Endothelial cell (in vitro differentiated cells): ENCODE measurements around the gene SLC12A9. TPM values are rescaled to one million over a fixed set of nuclear protein-coding genes. Genes with fewer than 3 reads are reported as not detected.

Experiments used
- DNase-seq: peaks from one replicate; pipeline ENCODE4 v3.0.0; 2021; ENCODE audit warnings: low spot score
- H3K27ac Mint-ChIP-seq: one replicate; pipeline ENCODE4 v1.8.0; 2021; ENCODE audit warnings: mixed read lengths, inconsistent platforms; ENCODE audit not compliant: unreplicated experiment
- H3K27me3 Mint-ChIP-seq: one replicate; pipeline ENCODE4 v1.8.0; 2021; ENCODE audit warnings: mild to moderate bottlenecking, moderate library complexity, mixed read lengths, inconsistent platforms; ENCODE audit not compliant: unreplicated experiment
- H3K36me3 Mint-ChIP-seq: one replicate; pipeline ENCODE4 v1.8.0; 2021; ENCODE audit warnings: mild to moderate bottlenecking, low read depth, mixed read lengths, inconsistent platforms; ENCODE audit not compliant: unreplicated experiment
- H3K4me1 Mint-ChIP-seq: one replicate; pipeline ENCODE4 v1.8.0; 2021; ENCODE audit warnings: mild to moderate bottlenecking, mixed read lengths, inconsistent platforms; ENCODE audit not compliant: unreplicated experiment
- H3K4me3 Mint-ChIP-seq: one replicate; pipeline ENCODE4 v1.8.0; 2021; ENCODE audit warnings: mild to moderate bottlenecking, mixed read lengths, inconsistent platforms; ENCODE audit not compliant: unreplicated experiment
- H3K9me3 Mint-ChIP-seq: one replicate; pipeline ENCODE4 v1.8.0; 2021; ENCODE audit warnings: mixed read lengths, inconsistent platforms; ENCODE audit not compliant: unreplicated experiment
- total RNA-seq: library from RNA; stranded (reverse); fragmentation: NEBNext Ultra II Directional; extraction: Animal tissue kit (Norgen Biotek cat#: 25700); gene quantifications from one replicate; pipeline ENCODE4 v1.2.1, GENCODE V29; 2021; ENCODE audit not compliant: unreplicated experiment
- TF ChIP-seq, protein P1 (sequence below): fragments of 200-600 bp; sonication (generic); IDR thresholded peaks from one replicate; pipeline ENCODE4 v1.5.0; 2021; ENCODE audit warnings: antibody characterized with exemption; ENCODE audit not compliant: unreplicated experiment

The SLC12A9 gene
- total RNA-seq, 1 donor from 2014 or later, result 60.5 TPM

DNA sequence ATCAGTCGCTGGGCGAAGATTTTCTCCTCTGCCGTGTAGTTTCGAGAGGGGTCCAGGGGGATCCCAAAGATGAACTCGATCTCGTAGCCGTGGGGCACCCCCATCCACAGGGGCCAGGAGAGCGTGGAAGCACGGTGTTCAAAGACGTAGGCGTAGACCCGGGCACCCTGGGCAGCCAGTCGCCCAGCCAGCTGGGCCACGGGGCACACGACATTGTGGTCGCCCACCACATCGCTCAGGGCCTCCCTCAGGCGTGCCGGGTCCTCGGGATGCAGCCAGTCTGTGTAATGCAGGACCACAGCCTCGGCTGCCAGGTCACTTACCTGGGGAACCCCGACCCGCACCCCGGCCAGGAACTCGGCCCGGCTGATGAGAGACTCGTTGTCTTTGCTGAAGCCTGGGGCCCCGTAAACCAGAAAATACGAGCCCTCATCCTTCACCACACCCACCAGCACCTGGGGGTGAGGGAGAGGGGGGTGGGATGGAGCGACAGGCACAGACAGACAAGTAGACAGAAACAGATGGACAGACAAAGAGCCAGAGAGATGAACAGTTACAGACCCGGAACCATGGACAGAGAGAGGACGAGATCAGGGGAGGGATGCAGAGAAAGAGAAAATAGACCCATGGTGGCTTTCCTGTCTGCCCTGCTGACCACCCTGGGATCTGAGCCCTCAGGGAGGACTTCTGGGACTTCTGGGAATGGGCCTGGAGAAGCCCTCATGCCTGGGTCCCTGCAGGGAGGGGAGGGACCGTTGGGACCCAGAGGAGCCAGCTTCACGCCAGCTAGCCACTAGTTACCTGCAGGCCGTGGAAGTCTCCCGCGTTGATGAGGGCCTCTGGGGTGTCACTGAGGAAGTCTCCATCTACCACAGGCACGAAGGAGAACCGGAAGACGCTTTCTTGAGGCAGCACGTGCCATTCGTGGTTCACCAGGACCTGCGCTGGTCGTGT, 40.1 kb downstream of the SLC12A9 start:
- peak overlapping the region; percentile 43 for H3K27ac Mint-ChIP-seq
- peak overlapping the region; percentile 15 for H3K4me3 Mint-ChIP-seq
- TF ChIP-seq, protein P1, sequence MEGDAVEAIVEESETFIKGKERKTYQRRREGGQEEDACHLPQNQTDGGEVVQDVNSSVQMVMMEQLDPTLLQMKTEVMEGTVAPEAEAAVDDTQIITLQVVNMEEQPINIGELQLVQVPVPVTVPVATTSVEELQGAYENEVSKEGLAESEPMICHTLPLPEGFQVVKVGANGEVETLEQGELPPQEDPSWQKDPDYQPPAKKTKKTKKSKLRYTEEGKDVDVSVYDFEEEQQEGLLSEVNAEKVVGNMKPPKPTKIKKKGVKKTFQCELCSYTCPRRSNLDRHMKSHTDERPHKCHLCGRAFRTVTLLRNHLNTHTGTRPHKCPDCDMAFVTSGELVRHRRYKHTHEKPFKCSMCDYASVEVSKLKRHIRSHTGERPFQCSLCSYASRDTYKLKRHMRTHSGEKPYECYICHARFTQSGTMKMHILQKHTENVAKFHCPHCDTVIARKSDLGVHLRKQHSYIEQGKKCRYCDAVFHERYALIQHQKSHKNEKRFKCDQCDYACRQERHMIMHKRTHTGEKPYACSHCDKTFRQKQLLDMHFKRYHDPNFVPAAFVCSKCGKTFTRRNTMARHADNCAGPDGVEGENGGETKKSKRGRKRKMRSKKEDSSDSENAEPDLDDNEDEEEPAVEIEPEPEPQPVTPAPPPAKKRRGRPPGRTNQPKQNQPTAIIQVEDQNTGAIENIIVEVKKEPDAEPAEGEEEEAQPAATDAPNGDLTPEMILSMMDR, result no peak
- H3K4me1 Mint-ChIP-seq, result peaks cover 29% of the 10 kb centered on the region
- peaks cover 28% of the 10 kb centered on the region for H3K27me3 Mint-ChIP-seq
- no peaks in the 10 kb centered on the region for H3K9me3 Mint-ChIP-seq
- no peak for DNase-seq
- H3K36me3 Mint-ChIP-seq, result peaks cover 10% of the 10 kb centered on the region

DNA sequence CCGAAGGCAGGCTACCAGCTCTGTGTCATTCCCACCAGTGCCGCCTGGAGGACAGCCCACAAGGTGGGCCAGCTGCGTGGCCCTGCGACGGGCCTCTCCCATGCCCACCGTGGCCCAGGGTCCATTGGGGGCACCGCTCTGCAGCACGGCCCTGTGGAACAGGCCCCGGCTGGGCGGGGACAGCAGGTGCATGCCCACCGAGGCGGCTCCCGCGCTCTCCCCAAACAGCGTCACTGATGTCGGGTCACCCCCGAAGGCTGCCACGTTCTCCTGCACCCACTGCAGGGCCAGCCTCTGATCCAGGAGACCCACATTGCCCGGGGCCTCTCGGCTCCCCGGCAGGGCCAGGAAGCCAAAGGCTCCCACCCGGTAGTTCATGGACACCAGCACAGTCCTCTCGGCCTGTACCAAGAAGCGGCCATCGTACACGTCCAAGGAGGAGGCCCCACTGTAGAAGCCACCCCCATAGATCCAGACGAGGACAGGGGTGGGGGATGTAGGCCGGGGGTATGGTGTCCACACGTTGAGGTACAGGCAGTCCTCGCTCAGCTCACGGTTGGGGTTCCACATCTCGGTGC, 40.9 kb downstream of the SLC12A9 start:
- Mint-ChIP-seq H3K4me3 (no peak overlapping the region), H3K27me3 (peaks cover 26% of the 10 kb centered on the region)

DNA sequence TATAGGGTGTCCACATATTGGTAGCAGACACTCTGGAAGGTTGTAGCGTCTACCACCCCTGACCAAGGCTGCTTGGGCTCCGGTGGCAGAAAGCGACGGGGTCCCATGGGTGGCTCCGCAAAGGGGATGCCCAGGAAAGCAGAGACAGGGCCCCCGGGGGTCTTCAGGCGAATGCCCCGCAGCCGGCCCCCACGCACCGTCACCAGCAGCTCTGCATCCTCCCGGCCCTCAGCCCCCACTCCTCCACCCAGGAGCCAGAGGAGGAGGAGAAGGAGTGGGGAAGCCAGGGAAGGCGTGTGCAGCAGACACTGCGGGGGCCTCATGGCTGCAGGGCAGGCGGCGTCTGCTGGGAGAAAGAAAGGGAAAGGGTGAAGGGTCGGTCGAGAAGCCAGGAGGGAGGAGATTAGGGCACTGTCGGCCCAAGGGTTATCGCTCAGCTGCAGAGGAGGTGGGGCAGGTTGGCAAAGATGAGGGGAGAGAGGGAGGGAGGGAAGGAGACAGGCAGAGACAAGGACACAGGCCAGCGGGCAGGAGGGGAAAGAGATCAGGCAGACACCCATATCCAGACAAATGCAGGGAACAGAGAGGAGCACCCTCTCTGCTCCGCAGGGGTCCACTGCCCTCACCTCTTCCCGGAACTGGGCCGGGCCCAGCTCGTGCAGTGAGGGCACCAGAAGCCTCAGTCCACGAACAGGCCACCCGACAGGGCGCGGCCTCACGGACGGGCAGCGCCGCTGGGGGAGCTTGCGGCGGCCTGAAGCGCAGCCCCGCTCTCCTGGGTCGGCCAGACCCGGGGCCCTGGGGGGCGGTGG, 41.6 kb downstream of the SLC12A9 start:
- H3K36me3 Mint-ChIP-seq, result peaks cover 4% of the 10 kb centered on the region
- no peak for DNase-seq
- peaks cover 19% of the 10 kb centered on the region for H3K4me1 Mint-ChIP-seq
- TF ChIP-seq, protein P1, result no peak
- H3K27ac Mint-ChIP-seq, result no peak overlapping the region
- H3K27me3 Mint-ChIP-seq, result peaks cover 23% of the 10 kb centered on the region
- no peaks in the 10 kb centered on the region for H3K9me3 Mint-ChIP-seq
- no peak overlapping the region for H3K4me3 Mint-ChIP-seq

More for the DNA sequence above, 40.9 kb downstream of the SLC12A9 start:
- Mint-ChIP-seq H3K36me3 (peaks cover 6% of the 10 kb centered on the region), H3K9me3 (no peaks in the 10 kb centered on the region), H3K4me1 (peaks cover 21% of the 10 kb centered on the region), H3K27ac (no peak overlapping the region)
- TF ChIP-seq, protein P1, result no peak
- no peak for DNase-seq

DNA sequence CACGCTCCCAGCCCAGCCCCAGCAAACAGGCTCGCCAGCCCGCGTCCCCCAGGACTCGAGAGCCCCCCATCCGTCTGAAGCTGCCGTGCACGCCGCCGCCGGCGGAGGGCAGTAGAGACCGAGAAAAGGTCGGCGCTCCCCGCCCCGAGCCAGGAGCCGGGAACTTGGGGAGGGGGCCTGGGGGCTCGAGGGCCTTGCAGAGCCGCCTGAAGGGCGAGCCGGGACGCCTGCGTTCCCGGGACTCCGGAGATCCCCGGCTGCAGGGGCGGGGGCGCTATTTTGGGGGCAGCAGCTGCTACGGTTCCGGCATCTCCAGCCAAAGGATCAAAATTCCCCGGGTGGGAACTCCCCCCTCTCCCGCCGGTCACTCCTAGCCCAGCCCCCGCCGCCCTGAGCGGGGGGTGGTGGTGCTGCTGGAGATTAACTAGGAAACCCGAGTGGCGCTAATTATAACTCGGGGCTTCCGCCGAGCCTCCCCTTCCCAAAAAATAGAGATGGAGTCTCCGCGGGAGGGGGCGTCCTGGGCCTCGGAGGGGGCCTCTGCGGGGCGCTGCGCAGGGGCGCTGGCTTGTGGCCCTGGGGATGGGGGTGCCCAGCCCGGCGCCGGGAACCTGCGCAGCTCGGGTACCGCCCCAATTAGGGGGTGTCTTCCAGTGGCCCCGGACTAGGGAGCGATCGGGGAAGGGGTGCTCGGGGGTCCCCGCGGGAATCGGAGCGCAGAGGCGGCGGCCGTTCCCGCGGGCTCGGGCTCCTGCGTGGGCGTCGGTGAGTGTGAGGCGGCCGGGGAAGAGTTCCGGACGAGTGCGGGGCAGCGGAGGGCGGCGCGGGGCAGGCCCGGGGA, 42.6 kb downstream of the SLC12A9 start:
- H3K36me3 Mint-ChIP-seq, result peaks cover 4% of the 10 kb centered on the region
- no peak overlapping the region for H3K4me3 Mint-ChIP-seq
- H3K27me3 Mint-ChIP-seq, result peaks cover 23% of the 10 kb centered on the region
- peaks cover 19% of the 10 kb centered on the region for H3K4me1 Mint-ChIP-seq
- H3K27ac Mint-ChIP-seq, result no peak overlapping the region
- H3K9me3 Mint-ChIP-seq, result no peaks in the 10 kb centered on the region
- DNase-seq, result peak; percentile 81
- TF ChIP-seq, protein P1, result peak; percentile 78
